Tibial nerve (tissue), 4 donors: ENCODE measurements around the gene PIP5K1B. TPM values are rescaled to one million over a fixed set of nuclear protein-coding genes. Genes with fewer than 3 reads are reported as not detected.

Experiments
- DNase-seq, 2 donors: peaks; one replicate each; pipeline ENCODE4 v3.0.0-alpha.2; 2019; ENCODE audit warnings: low spot score in 2 of 2
- H3K27ac ChIP-seq, 4 donors: fragments of 200-600 bp; sonication (generic) in 3 of 4; one replicate each; pipeline ENCODE4 v1.5.1; 2017 to 2019; ENCODE audit warnings: mild to moderate bottlenecking in 1 of 4
- H3K27me3 ChIP-seq, 2 donors: fragments of 200-600 bp; sonication (generic) in 1 of 2; one replicate each; pipeline versions ENCODE4 v1.5.1 to v1.6.0; 2017 to 2019
- H3K36me3 ChIP-seq, 3 donors: fragments of 200-600 bp; sonication (generic); one replicate each; pipeline ENCODE4 v1.5.1; 2018 to 2019
- H3K4me1 ChIP-seq, 4 donors: fragments of 200-600 bp; sonication (generic) in 3 of 4; one replicate each; pipeline ENCODE4 v1.5.1; 2017 to 2019
- H3K4me3 ChIP-seq, 4 donors: fragments of 200-600 bp; sonication (generic) in 3 of 4; one replicate each; pipeline ENCODE4 v1.5.1; 2017 to 2019; ENCODE audit warnings: mild to moderate bottlenecking in 1 of 4, moderate library complexity in 1 of 4
- H3K9me3 ChIP-seq, 4 donors: fragments of 200-600 bp; sonication (generic) in 3 of 4; one replicate each; pipeline ENCODE4 v1.5.1; 2017 to 2019
- EP300 ChIP-seq, 2 donors: sonication (generic); formaldehyde crosslinking; IDR thresholded peaks; one replicate each; pipeline ENCODE4 v1.6.1; 2017; ENCODE audit warnings: antibody characterized with exemption in 2 of 2, mild to moderate bottlenecking in 1 of 2
- POLR2A ChIP-seq, 2 donors: fragments of 450-650 bp; IDR thresholded peaks; one replicate each; pipeline ENCODE4 v1.6.1; 2017; ENCODE audit warnings: antibody characterized with exemption in 2 of 2, mild to moderate bottlenecking in 2 of 2, moderate library complexity in 2 of 2
- WGBS, 2 donors: methylation state at CpG; one replicate each; pipeline ENCODE4 v1.1.5; 2018; 5-methylcytosine and 5-hydroxymethylcytosine counted together
- total RNA-seq, 4 donors: library from RNA; depleted of rRNA; stranded (reverse); fragments of >200 nt; gene quantifications; one replicate each; pipeline ENCODE4 v1.1.0, GENCODE V29; 2016
- TF ChIP-seq, protein P1 (sequence below), 5 experiments: fragments of 200-600 bp in 3 of 5; fragments of 450-650 bp in 2 of 5; sonication (generic) in 3 of 5; IDR thresholded peaks; one replicate each; pipeline ENCODE4 v1.5.1; 2016 to 2019; ENCODE audit warnings: antibody characterized with exemption in 5 of 5, mild to moderate bottlenecking in 3 of 5, moderate library complexity in 2 of 5

PIP5K1B gene
- total RNA-seq, 4 donors from 2014 or later: 0.20 to 6.8 (median 3.5) TPM

- Histone ChIP-seq H3K27ac (no peak overlapping the region), H3K36me3 (no peaks in the 10 kb centered on the region), H3K4me3 (no peak overlapping the region), H3K4me1 (no peaks in the 10 kb centered on the region), H3K9me3 (no peaks in the 10 kb centered on the region), H3K27me3 (no peaks in the 10 kb centered on the region)
- DNase-seq: no peak
- TF ChIP-seq, protein P1, sequence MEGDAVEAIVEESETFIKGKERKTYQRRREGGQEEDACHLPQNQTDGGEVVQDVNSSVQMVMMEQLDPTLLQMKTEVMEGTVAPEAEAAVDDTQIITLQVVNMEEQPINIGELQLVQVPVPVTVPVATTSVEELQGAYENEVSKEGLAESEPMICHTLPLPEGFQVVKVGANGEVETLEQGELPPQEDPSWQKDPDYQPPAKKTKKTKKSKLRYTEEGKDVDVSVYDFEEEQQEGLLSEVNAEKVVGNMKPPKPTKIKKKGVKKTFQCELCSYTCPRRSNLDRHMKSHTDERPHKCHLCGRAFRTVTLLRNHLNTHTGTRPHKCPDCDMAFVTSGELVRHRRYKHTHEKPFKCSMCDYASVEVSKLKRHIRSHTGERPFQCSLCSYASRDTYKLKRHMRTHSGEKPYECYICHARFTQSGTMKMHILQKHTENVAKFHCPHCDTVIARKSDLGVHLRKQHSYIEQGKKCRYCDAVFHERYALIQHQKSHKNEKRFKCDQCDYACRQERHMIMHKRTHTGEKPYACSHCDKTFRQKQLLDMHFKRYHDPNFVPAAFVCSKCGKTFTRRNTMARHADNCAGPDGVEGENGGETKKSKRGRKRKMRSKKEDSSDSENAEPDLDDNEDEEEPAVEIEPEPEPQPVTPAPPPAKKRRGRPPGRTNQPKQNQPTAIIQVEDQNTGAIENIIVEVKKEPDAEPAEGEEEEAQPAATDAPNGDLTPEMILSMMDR (IDR thresholded peaks at IDR 0.05): no peak
- TF ChIP-seq POLR2A (IDR thresholded peaks at IDR 0.05) (no peak), EP300 (IDR thresholded peaks at IDR 0.05) (no peak)
- WGBS, 2 donors: 74 to 92% methylated on average over 3 of the region's 3 CpGs
Observed at GRCh38 chr9:68947842-68948569, 243.0 kb downstream of the PIP5K1B start.

GRCh38 chr9:68949271-68950000 lies 244.4 kb downstream of the PIP5K1B start:
- no peaks in the 10 kb centered on the region for H3K4me1 ChIP-seq
- H3K4me3 ChIP-seq: no peak overlapping the region
- no peaks in the 10 kb centered on the region for H3K36me3 ChIP-seq
- TF ChIP-seq EP300 (IDR thresholded peaks at IDR 0.05) (no peak), POLR2A (IDR thresholded peaks at IDR 0.05) (no peak)
- TF ChIP-seq, protein P1 (IDR thresholded peaks at IDR 0.05): no peak
- H3K9me3 ChIP-seq: no peaks in the 10 kb centered on the region
- no peak for DNase-seq
- H3K27me3 ChIP-seq: no peaks in the 10 kb centered on the region
- H3K27ac ChIP-seq: no peak overlapping the region
- 67 to 69% methylated on average over 13 of the region's 13 CpGs for WGBS, 2 donors

DNA sequence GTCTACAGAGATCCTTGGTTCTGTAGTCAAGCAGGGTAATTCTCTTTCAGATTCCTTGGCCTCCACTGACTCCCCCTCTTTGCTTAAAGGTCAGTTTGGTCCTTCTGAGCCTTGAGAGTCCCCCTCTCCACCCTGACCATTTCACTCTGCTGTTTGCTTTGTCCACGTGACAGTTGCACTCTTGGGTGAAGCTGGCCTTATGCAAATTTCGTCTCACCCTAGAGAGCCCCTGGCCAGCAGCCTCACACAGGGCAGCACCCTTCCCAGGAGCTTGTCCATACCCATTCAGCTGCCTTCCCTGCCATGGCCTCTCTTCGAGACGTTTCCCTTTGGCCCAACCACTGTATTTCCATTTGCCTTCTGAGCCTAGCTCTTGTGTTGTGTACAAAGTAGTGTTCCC lies 245.1 kb downstream of the PIP5K1B start:
- TF ChIP-seq EP300 (IDR thresholded peaks at IDR 0.05) (no peak), POLR2A (IDR thresholded peaks at IDR 0.05) (no peak)
- TF ChIP-seq, protein P1 (IDR thresholded peaks at IDR 0.05): no peak
- Histone ChIP-seq H3K4me3 (no peak overlapping the region), H3K27ac (no peak overlapping the region), H3K9me3 (no peaks in the 10 kb centered on the region), H3K27me3 (no peaks in the 10 kb centered on the region), H3K4me1 (no peaks in the 10 kb centered on the region), H3K36me3 (no peaks in the 10 kb centered on the region)
- no peak for DNase-seq
- 62 to 77% methylated on average over 4 of the region's 4 CpGs for WGBS, 2 donors

DNA sequence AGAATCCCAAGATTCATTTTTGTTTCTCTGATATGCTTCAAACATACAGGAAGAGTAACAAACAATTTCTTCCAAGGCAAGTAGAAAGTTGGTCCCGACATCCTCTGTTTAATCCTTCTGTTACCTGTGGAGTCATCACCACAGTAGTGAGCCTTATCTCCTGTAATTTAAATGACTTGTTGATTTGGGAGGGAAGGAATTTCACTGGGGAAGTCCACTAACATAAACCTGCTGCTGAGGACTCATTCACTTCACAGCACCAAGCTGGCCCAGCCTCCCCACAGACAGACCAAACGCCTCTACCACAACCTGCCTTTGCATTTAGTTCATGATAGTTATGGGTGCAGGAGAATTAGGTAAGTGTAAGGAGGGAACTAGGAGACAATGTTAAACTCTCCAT lies 245.6 kb downstream of the PIP5K1B start:
- no peaks in the 10 kb centered on the region for H3K27me3 ChIP-seq
- no peaks in the 10 kb centered on the region for H3K9me3 ChIP-seq
- TF ChIP-seq EP300 (IDR thresholded peaks at IDR 0.05): no peak
- H3K27ac ChIP-seq: no peak overlapping the region
- no peaks in the 10 kb centered on the region for H3K4me1 ChIP-seq
- H3K4me3 ChIP-seq: no peak overlapping the region
- no peaks in the 10 kb centered on the region for H3K36me3 ChIP-seq
- no peak for DNase-seq
- WGBS, 2 donors: 78 to 91% methylated on average over 2 of the region's 2 CpGs

- TF ChIP-seq EP300 (IDR thresholded peaks at IDR 0.05): no peak
- TF ChIP-seq, protein P1 (IDR thresholded peaks at IDR 0.05): no peak
- no peak for TF ChIP-seq POLR2A (IDR thresholded peaks at IDR 0.05)
- no peak overlapping the region for H3K4me3 ChIP-seq
- H3K27ac ChIP-seq: no peak overlapping the region
- no peaks in the 10 kb centered on the region for H3K4me1 ChIP-seq
- H3K9me3 ChIP-seq: peaks cover 0 to 5% (median 0%) of the 10 kb centered on the region in 4 donors
- 63 to 65% methylated on average over 8 of the region's 8 CpGs for WGBS, 2 donors
- no peaks in the 10 kb centered on the region for H3K36me3 ChIP-seq
- no peak for DNase-seq
- H3K27me3 ChIP-seq: no peaks in the 10 kb centered on the region
Observed at GRCh38 chr9:68951879-68952659, 247.0 kb downstream of the PIP5K1B start.
